Epithelial cell of alveolus of lung (primary cell): ENCODE data around the gene RPAP2. TPM values are rescaled to one million over a fixed set of nuclear protein-coding genes. Genes with fewer than 3 reads are reported as not detected.

Experiments
- total RNA-seq: library from RNA; depleted of rRNA; stranded (reverse); fragments of >200 nt; gene quantifications from 2 replicates; pipeline ENCODE4 v1.2.1, GENCODE V29; 2015

The RPAP2 gene
- 3.7 and 10.3 TPM in 2 replicates for total RNA-seq

DNA sequence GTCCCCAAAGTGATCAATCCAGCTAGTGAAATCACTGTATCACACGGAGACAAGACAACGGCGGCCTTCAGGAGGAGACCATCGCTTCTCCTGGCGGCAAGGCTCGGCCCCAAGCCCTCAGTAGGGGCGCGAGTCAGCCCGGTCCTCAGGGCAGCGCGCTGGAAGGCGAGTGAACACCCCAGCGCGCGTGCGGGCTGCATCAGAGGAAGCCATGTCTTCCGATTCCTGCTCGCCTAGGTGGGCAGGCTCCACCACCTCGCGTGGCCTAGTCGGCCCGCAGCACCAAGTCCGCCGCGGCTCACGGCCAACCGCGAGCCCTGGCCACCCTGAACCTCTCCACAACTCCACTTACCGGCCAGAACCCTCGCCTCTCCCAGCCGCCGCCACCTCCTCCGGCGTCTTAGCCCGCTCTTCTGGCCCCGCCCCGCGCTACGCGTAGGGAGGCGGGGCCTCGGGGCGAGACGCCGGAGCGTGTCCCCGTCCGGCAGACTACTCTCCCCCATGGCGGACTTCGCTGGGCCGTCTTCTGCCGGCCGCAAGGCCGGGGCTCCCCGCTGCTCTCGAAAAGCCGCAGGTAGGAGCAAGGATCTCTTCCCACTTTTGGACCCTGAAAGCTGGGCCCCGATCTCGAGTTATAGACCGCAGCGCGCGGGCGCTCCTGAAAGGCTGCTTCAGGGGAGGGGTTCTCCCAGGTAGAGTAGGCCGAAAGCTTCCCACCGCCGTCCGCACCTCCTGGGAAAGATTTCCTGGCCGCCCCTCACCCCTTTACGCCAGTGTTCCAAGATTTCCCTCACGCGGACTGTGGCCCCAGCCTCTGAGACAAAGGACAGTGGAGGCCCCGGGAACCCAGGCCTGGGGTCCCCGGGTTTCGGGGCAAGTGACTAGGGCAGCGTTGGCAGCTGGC, at the start of gene RPAP2, which contains the start of gene GLMN:
TSS of gene RPAP2 (plus strand) at position 487 of the 904 bp plus-strand sequence. CDS start at position 502, 15 bp downstream.
TSS of gene GLMN (minus strand) at position 415 of the 904 bp plus-strand sequence. CDS start 988 bp downstream, outside the sequence.

Other genes with a start within 250 kb of the RPAP2 start
- gene SETSIP, start 223.6 kb upstream of the RPAP2 start, total RNA-seq = 0.26 TPM in 1 of 2 replicates, not detected in the other
- gene BTBD8, start 218.7 kb upstream of the RPAP2 start, total RNA-seq = 3.9 and 4.9 TPM in 2 replicates
- not detected in 2 replicates for gene C1orf146, start 81.1 kb upstream of the RPAP2 start, total RNA-seq
- 8.3 and 9.0 TPM in 2 replicates for gene GLMN, start 72 bp upstream of the RPAP2 start, total RNA-seq
- 0.52 TPM in 1 of 2 replicates, not detected in the other for gene GFI1, start 187.9 kb downstream of the RPAP2 start, total RNA-seq